OCI-LY3 (cell line): ENCODE measurements around the gene BUB1.
A peak's percentile ranks its signal among the peaks of the same experiment; 100 is the strongest.

Experiments
- H2AFZ ChIP-seq: fragments of 200-600, 300-600 bp; shearing (Covaris generic); 2 replicates; pipeline ENCODE4 v1.6.0; 2014; ENCODE audit warnings: antibody characterized with exemption, low read depth, low read length
- H3K27ac ChIP-seq: fragments of 200-600, 300-600 bp; sonication (generic); 2 replicates; pipeline ENCODE4 v1.5.1; 2014; ENCODE audit warnings: mild to moderate bottlenecking, low read length, moderate library complexity, mixed read lengths
- H3K27me3 ChIP-seq: fragments of 200-600, 300-600 bp; sonication (generic); 2 replicates; pipeline ENCODE4 v1.6.1; 2014; ENCODE audit warnings: low read depth, low read length, mixed read lengths
- H3K36me3 ChIP-seq: fragments of 200-600, 300-600 bp; sonication (generic); replicated peaks from 2 replicates; pipeline ENCODE3; 2014; ENCODE audit warnings: low read depth, low read length, mixed read lengths
- H3K4me1 ChIP-seq: fragments of 300-600, 200-600 bp; sonication (generic); 2 replicates; pipeline ENCODE4 v1.6.1; 2014; ENCODE audit warnings: low read length, mixed read lengths
- H3K4me2 ChIP-seq: fragments of 200-600, 300-600 bp; sonication (generic); 2 replicates; pipeline ENCODE4 v1.6.1; 2014; ENCODE audit warnings: low read length, mixed read lengths
- H3K4me3 ChIP-seq: fragments of 300-600, 200-600 bp; sonication (generic); 2 replicates; pipeline ENCODE4 v1.5.1; 2014; ENCODE audit warnings: antibody characterized with exemption, mild to moderate bottlenecking, low read length, moderate library complexity
- H3K79me2 ChIP-seq: fragments of 300-600, 200-600 bp; shearing (Covaris generic); 2 replicates; pipeline ENCODE4 v1.6.1; 2014; ENCODE audit warnings: mild to moderate bottlenecking, low read length, mixed read lengths
- H3K9ac ChIP-seq: fragments of 300-600, 200-600 bp; shearing (Covaris generic); 2 replicates; pipeline ENCODE4 v1.6.0; 2014; ENCODE audit warnings: mild to moderate bottlenecking, low read length, moderate library complexity
- H3K9me3 ChIP-seq: fragments of 200-600, 300-600 bp; shearing (Covaris generic); 2 replicates; pipeline ENCODE4 v1.6.1; 2014; ENCODE audit warnings: low read length, mixed read lengths; ENCODE audit not compliant: insufficient read depth
- H4K20me1 ChIP-seq: fragments of 200-600, 300-600 bp; sonication (generic); 2 replicates; pipeline ENCODE4 v1.6.1; 2016; ENCODE audit warnings: low read length, mixed read lengths; ENCODE audit not compliant: insufficient read depth
- EZH2phosphoT487 ChIP-seq: fragments of 200-600 bp; shearing (Covaris generic); IDR thresholded peaks from 2 replicates; pipeline ENCODE4 v1.6.1; 2018; ENCODE audit warnings: antibody characterized with exemption, mixed run types, low read depth
- TF ChIP-seq, protein P1 (sequence below): fragments of 200-600, 300-600 bp; sonication (generic); IDR thresholded peaks from 2 replicates; pipeline ENCODE4 v1.5.1; 2014; ENCODE audit warnings: antibody characterized with exemption, low read length, low read depth

Gene BUB1

DNA sequence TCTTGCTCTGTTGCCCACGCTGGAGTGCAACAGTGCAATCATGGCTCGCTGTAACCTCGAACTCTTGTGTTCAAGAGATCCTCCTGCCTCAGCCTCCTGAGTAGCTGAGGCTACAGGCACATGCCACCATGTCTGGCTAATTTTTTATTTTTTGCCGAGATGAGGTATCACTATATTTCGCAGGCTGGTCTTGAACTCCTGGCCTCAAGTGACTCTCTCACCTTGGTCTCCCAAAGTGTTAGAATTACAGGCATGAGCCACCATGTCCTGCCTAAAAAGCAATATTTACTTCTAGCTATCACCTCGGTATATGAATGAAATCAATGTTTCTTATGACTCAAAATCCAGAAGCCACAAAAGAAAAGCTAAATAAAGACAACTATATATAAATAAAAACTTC is 2.2 kb downstream of the BUB1 start:
- 0 out of 2 replicates have a peak, but pooled peaks cover 8% of the 10 kb centered on the region for H3K27me3 ChIP-seq
- no peak overlapping the region for H2AFZ ChIP-seq
- peak overlapping the region; percentile 51 for H3K4me3 ChIP-seq
- peaks cover 12% of the 10 kb centered on the region; the same call in 1 of the 2 replicates for H4K20me1 ChIP-seq
- peaks cover 39% of the 10 kb centered on the region for H3K79me2 ChIP-seq
- peak overlapping the region; percentile 34; the same call in 1 of the 2 replicates for H3K9ac ChIP-seq
- TF ChIP-seq, protein P1, sequence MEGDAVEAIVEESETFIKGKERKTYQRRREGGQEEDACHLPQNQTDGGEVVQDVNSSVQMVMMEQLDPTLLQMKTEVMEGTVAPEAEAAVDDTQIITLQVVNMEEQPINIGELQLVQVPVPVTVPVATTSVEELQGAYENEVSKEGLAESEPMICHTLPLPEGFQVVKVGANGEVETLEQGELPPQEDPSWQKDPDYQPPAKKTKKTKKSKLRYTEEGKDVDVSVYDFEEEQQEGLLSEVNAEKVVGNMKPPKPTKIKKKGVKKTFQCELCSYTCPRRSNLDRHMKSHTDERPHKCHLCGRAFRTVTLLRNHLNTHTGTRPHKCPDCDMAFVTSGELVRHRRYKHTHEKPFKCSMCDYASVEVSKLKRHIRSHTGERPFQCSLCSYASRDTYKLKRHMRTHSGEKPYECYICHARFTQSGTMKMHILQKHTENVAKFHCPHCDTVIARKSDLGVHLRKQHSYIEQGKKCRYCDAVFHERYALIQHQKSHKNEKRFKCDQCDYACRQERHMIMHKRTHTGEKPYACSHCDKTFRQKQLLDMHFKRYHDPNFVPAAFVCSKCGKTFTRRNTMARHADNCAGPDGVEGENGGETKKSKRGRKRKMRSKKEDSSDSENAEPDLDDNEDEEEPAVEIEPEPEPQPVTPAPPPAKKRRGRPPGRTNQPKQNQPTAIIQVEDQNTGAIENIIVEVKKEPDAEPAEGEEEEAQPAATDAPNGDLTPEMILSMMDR, result no peak
- no peak for TF ChIP-seq EZH2phosphoT487
- no peaks in the 10 kb centered on the region for H3K9me3 ChIP-seq
- peak overlapping the region; percentile 60 for H3K27ac ChIP-seq
- H3K4me2 ChIP-seq, result peak overlapping the region; percentile 63
- H3K36me3 ChIP-seq, result peaks cover 35% of the 10 kb centered on the region
- H3K4me1 ChIP-seq, result peaks cover 31% of the 10 kb centered on the region

DNA sequence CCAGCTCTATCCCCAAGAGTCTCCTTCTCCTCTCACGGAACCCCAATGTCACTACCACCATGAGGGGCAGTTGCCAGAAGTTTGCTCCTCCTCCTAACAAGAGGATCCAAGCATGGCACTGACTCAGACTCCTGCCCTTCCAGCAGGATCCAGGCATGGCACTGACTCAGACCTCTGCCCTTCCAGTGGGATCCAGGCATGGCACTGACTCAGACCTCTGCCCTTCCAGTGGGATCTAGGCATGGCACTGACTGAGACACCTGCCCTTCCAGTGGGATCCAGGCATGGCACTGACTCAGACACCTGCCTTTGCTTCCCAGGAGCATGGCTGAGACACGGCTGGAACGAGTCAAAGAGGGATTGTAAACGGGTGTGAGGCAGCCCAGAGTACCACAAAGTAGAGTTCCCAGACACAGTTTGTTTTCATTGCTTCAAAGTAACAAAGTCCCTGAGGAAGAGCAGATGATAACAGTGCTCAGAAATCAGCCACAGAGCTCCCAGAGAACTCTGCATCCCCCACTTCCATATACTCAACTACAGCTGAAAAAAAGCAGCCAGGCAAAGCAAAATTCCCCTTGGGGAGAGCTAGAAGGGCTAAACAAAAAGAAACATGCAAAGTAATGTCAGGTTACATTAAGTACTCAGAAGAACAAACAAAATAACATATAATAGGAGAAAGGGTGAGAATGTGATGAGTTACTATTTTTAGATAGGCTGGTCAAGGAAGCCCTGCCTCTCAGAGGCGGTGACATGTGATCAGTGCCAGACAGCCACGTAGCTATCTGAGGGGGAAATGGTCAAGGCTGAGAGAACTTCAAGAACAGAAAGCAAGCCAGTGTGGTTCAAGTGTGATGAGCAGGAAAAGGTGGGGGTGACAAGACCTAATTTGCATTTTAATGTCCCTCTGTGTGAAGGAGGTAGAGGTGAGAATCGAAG is 3.0 kb downstream of the BUB1 start:
- Histone ChIP-seq H2AFZ (no peak overlapping the region), H3K27ac (peak overlapping the region; percentile 60), H3K4me3 (peak overlapping the region; percentile 51), H3K9ac (peak overlapping the region; percentile 36; the same call in 1 of the 2 replicates), H3K79me2 (peaks cover 39% of the 10 kb centered on the region), H3K4me2 (peak overlapping the region; percentile 63), H3K36me3 (peaks cover 38% of the 10 kb centered on the region), H3K27me3 (0 out of 2 replicates have a peak, but pooled peaks cover 3% of the 10 kb centered on the region), H4K20me1 (peaks cover 12% of the 10 kb centered on the region; the same call in 1 of the 2 replicates), H3K9me3 (no peaks in the 10 kb centered on the region), H3K4me1 (peaks cover 31% of the 10 kb centered on the region)
- no peak for TF ChIP-seq EZH2phosphoT487
- TF ChIP-seq, protein P1, result no peak

DNA sequence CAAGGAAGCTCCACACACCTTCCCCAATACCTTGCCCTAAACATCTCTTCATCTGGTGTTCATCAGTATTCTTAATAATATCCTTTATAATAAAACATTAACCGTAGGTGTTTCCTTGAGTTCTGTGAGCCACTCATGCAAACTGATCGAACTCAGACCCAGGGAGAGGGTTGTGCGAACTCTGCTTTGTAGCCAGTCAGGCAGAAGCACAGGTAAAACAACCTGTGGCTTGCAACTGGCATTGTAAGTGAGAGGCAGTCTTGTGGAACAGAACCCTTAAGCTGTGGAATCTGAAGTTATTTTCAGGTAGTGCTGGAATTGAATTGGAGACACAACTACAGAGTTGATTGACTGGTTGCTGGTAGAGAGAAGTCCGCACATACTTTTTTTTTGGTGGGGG is 4.7 kb downstream of the BUB1 start:
- peaks cover 12% of the 10 kb centered on the region; the same call in 1 of the 2 replicates for H4K20me1 ChIP-seq
- no peak overlapping the region for H3K27ac ChIP-seq
- peaks cover 24% of the 10 kb centered on the region for H3K4me1 ChIP-seq
- H3K4me2 ChIP-seq, result no peak overlapping the region
- H3K79me2 ChIP-seq, result peaks cover 39% of the 10 kb centered on the region
- no peak overlapping the region for H3K4me3 ChIP-seq
- no peak overlapping the region for H2AFZ ChIP-seq
- peaks cover 55% of the 10 kb centered on the region for H3K36me3 ChIP-seq
- H3K9ac ChIP-seq, result no peak overlapping the region
- TF ChIP-seq, protein P1, result no peak
- no peak for TF ChIP-seq EZH2phosphoT487
- no peaks in the 10 kb centered on the region for H3K27me3 ChIP-seq
- H3K9me3 ChIP-seq, result no peaks in the 10 kb centered on the region

DNA sequence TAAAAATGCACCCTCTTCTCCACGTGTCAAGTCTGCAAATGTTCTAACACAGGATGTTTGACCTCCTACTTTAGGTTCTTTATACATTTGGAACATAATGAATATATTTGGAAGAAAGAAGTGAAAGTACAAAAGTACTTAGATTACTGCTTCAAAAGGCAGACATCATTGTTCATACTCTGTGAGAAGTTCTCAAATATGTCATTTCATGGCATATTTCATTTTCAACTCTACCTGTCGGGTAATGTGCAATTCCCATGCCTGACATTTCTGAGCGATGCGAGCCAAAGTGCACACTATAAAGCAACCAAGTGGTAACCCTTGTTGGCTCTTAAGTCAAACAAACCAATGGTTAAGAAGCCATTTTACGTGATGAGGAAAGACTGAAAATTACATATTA is 7.0 kb downstream of the BUB1 start:
- H4K20me1 ChIP-seq, result peaks cover 7% of the 10 kb centered on the region; the same call in 1 of the 2 replicates
- peaks cover 71% of the 10 kb centered on the region for H3K36me3 ChIP-seq
- no peaks in the 10 kb centered on the region for H3K27me3 ChIP-seq
- H3K4me2 ChIP-seq, result no peak overlapping the region
- no peak overlapping the region for H3K4me3 ChIP-seq
- H3K79me2 ChIP-seq, result peaks cover 18% of the 10 kb centered on the region
- no peak overlapping the region for H3K27ac ChIP-seq
- H3K9me3 ChIP-seq, result no peaks in the 10 kb centered on the region
- peaks cover 14% of the 10 kb centered on the region for H3K4me1 ChIP-seq
- no peak overlapping the region for H3K9ac ChIP-seq
- H2AFZ ChIP-seq, result no peak overlapping the region
- TF ChIP-seq, protein P1, result no peak
- TF ChIP-seq EZH2phosphoT487, result no peak
